Osteoblast (primary cell): ENCODE results near the gene NCAM2. TPM values are rescaled to one million over a fixed set of nuclear protein-coding genes. Genes with fewer than 3 reads are reported as not detected.

Source experiments
- DNase-seq: peaks from one replicate; pipeline ENCODE4 v3.0.0; 2011; ENCODE audit warnings: low spot score, mixed read lengths; ENCODE audit not compliant: insufficient read length; ENCODE audit errors: missing footprints
- H2AFZ ChIP-seq: 2 replicates; pipeline ENCODE4 v1.6.0; 2011; ENCODE audit warnings: mild to moderate bottlenecking, low read length
- H3K27ac ChIP-seq: 2 replicates; pipeline ENCODE4 v1.5.1; 2011; ENCODE audit warnings: mild to moderate bottlenecking, low read depth, low read length, moderate library complexity
- H3K27me3 ChIP-seq: 2 replicates; pipeline ENCODE4 v1.6.0; 2012; ENCODE audit warnings: mild to moderate bottlenecking, control low read depth, inconsistent platforms, low read length, moderate library complexity; ENCODE audit not compliant: insufficient read depth
- H3K36me3 ChIP-seq: 2 replicates; pipeline ENCODE4 v1.5.1; 2011; ENCODE audit warnings: mild to moderate bottlenecking, low read length, control low read depth, moderate library complexity; ENCODE audit not compliant: insufficient read depth
- H3K4me1 ChIP-seq: 2 replicates; pipeline ENCODE4 v1.5.1; 2011; ENCODE audit warnings: mild to moderate bottlenecking, low read length, control low read depth, moderate library complexity; ENCODE audit not compliant: insufficient read depth
- H3K4me2 ChIP-seq: 2 replicates; pipeline ENCODE4 v1.6.0; 2011; ENCODE audit warnings: mild to moderate bottlenecking, low read length; ENCODE audit not compliant: insufficient read depth
- H3K4me3 ChIP-seq: fragments of 200-600 bp; sonication (generic); 3 replicates; pipeline ENCODE4 v1.5.1; 2012; ENCODE audit warnings: mild to moderate bottlenecking, low read length, inconsistent platforms; ENCODE audit not compliant: insufficient read depth
- H3K79me2 ChIP-seq: 2 replicates; pipeline ENCODE4 v1.6.0; 2012; ENCODE audit warnings: mild to moderate bottlenecking, low read length, control low read depth, inconsistent platforms; ENCODE audit not compliant: insufficient read depth
- H3K9me3 ChIP-seq: 2 replicates; pipeline ENCODE4 v1.5.1; 2011; ENCODE audit warnings: low read depth, low read length, control low read depth
- H4K20me1 ChIP-seq: 2 replicates; pipeline ENCODE4 v1.6.0; 2012; ENCODE audit warnings: mild to moderate bottlenecking, low read length, control low read depth; ENCODE audit not compliant: insufficient read depth
- CTCF ChIP-seq: IDR thresholded peaks from 2 replicates; pipeline ENCODE4 v1.5.1; 2011; ENCODE audit warnings: mild to moderate bottlenecking, low read depth, low read length, moderate library complexity; ENCODE audit errors: extremely low read depth
- total RNA-seq: library from RNA; depleted of rRNA; stranded (reverse); fragments of >200 nt; gene quantifications from 2 replicates; pipeline ENCODE4 v1.2.3, GENCODE V29; 2012

The NCAM2 gene
- total RNA-seq, 1 donor, result 8.0 TPM

DNA sequence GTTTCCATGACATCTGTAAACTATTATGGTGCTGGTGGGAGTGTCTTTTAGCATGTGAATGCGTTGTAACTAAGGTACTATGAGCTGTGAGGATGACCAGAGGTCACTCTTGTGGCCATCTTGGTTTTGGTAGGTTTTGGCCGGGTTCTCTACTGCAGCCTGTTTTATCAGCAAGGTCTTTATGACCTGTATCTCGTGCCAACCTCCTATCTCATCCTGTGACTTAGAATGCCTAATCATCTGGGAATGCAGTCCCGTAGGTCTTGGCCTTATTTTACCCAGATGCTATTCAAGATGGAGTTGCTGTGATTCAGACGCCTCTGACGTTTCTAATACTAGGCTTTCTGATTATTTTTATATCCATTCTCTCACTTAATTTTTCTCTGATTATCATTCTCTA is 9.4 kb downstream of the NCAM2 start:
- no peaks in the 10 kb centered on the region for H3K9me3 ChIP-seq
- no peak for TF ChIP-seq CTCF
- H2AFZ ChIP-seq, result no peak overlapping the region
- no peak for DNase-seq
- no peak overlapping the region for H3K4me3 ChIP-seq
- H3K4me2 ChIP-seq, result no peak overlapping the region
- H3K27ac ChIP-seq, result no peak overlapping the region
- no peaks in the 10 kb centered on the region for H3K36me3 ChIP-seq
- H4K20me1 ChIP-seq, result no peaks in the 10 kb centered on the region
- no peaks in the 10 kb centered on the region for H3K79me2 ChIP-seq
- no peaks in the 10 kb centered on the region for H3K27me3 ChIP-seq
- no peaks in the 10 kb centered on the region for H3K4me1 ChIP-seq

- H2AFZ ChIP-seq, result no peak overlapping the region
- H3K4me3 ChIP-seq, result no peak overlapping the region
- H3K4me2 ChIP-seq, result no peak overlapping the region
- no peaks in the 10 kb centered on the region for H3K79me2 ChIP-seq
- no peaks in the 10 kb centered on the region for H3K4me1 ChIP-seq
- no peak overlapping the region for H3K27ac ChIP-seq
- DNase-seq, result no peak
- no peaks in the 10 kb centered on the region for H3K27me3 ChIP-seq
- no peaks in the 10 kb centered on the region for H3K36me3 ChIP-seq
- TF ChIP-seq CTCF, result no peak
- no peaks in the 10 kb centered on the region for H3K9me3 ChIP-seq
- H4K20me1 ChIP-seq, result no peaks in the 10 kb centered on the region
Measured at GRCh38 chr21:21010228-21010627, 12.0 kb downstream of the NCAM2 start.

DNA sequence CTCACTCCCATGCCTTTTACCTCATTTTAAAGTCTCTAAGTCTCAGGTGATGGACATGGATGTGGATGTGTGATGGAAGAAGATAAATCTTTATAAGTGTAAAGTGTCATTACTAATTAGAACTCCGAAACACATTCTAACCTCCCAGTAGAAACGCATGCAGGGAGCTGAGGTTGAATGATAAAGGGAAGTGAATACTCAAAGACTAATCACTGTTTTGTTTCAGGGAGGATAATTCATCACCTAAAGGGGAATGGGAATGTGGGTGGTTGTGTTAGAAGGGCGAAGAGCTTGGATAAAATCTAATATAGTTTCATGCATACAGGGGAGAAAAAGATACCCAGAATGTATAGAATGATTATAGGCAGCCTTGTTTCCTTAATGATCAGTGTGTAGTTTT is 12.5 kb downstream of the NCAM2 start:
- Histone ChIP-seq H4K20me1 (no peaks in the 10 kb centered on the region), H3K27me3 (no peaks in the 10 kb centered on the region), H2AFZ (no peak overlapping the region), H3K4me3 (no peak overlapping the region), H3K4me2 (no peak overlapping the region), H3K4me1 (no peaks in the 10 kb centered on the region), H3K36me3 (no peaks in the 10 kb centered on the region), H3K9me3 (no peaks in the 10 kb centered on the region), H3K27ac (no peak overlapping the region), H3K79me2 (no peaks in the 10 kb centered on the region)
- no peak for DNase-seq
- no peak for TF ChIP-seq CTCF

GRCh38 chr21:21018821-21019220 is 20.6 kb downstream of the NCAM2 start:
- Histone ChIP-seq H3K9me3 (no peaks in the 10 kb centered on the region), H3K4me1 (no peaks in the 10 kb centered on the region), H3K27me3 (no peaks in the 10 kb centered on the region), H3K79me2 (no peaks in the 10 kb centered on the region), H3K4me2 (no peak overlapping the region), H4K20me1 (no peaks in the 10 kb centered on the region), H2AFZ (no peak overlapping the region), H3K4me3 (no peak overlapping the region), H3K27ac (no peak overlapping the region), H3K36me3 (no peaks in the 10 kb centered on the region)
- DNase-seq, result peak; percentile 0
- no peak for TF ChIP-seq CTCF
